OCI-LY1 (cell line): ENCODE results near the gene SUFU.

ENCODE experiments used
- EZH2 ChIP-seq: fragments of 200-600 bp; sonication (generic), shearing (Covaris generic); IDR thresholded peaks from 2 replicates; pipeline ENCODE4 v1.8.0; 2017; ENCODE audit warnings: borderline replicate concordance, mixed run types, mild to moderate bottlenecking, antibody characterized with exemption, low read length, moderate library complexity, mixed read lengths
- TF ChIP-seq, protein P1 (sequence below): fragments of 200-600 bp; sonication (generic), shearing (Covaris generic); IDR thresholded peaks from 2 replicates; pipeline ENCODE4 v1.5.1; 2017; ENCODE audit warnings: mild to moderate bottlenecking, antibody characterized with exemption, low read length, moderate library complexity, mixed read lengths

DNA sequence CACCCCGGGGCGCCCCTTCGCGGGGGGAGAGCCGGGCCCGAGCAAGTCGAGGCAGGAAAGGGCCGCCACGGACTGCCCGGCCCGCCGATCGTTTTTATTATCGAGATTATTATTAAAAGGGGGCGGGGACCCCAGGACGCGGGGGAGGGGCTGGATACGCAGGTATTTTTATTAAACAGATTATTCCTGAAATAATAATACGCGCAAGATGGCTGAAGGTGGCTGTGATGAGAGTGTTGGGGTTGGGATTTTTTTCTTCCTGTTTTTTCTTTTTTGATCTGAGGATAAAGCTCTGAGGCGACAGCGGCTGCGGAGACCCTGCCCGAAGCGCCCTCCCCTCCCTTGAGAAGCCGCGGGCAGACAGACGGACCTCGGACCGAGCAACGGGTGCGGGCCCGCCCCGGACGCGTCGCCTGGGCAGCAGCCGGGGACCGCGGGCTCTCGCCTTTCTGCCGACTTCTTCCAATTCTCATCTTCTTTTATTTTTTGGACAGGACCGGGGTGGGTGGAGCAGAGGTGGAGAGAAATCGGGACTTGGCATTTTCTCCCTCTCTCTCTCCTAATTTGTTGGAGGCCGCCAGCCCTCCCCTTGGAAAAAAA, 139.1 kb downstream of the SUFU start:
- TF ChIP-seq, protein P1, sequence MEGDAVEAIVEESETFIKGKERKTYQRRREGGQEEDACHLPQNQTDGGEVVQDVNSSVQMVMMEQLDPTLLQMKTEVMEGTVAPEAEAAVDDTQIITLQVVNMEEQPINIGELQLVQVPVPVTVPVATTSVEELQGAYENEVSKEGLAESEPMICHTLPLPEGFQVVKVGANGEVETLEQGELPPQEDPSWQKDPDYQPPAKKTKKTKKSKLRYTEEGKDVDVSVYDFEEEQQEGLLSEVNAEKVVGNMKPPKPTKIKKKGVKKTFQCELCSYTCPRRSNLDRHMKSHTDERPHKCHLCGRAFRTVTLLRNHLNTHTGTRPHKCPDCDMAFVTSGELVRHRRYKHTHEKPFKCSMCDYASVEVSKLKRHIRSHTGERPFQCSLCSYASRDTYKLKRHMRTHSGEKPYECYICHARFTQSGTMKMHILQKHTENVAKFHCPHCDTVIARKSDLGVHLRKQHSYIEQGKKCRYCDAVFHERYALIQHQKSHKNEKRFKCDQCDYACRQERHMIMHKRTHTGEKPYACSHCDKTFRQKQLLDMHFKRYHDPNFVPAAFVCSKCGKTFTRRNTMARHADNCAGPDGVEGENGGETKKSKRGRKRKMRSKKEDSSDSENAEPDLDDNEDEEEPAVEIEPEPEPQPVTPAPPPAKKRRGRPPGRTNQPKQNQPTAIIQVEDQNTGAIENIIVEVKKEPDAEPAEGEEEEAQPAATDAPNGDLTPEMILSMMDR: no peak
- TF ChIP-seq EZH2: no peak
